Stimulated activated CD8-positive, alpha-beta memory T cell treated with anti-CD3 and anti-CD28 coated beads, Interleukin-4, amount 100 ng/mL, for 24 hours (primary cell): ENCODE data around the gene A4GNT.

Source experiments
- DNase-seq: peaks from one replicate; pipeline ENCODE4 v3.0.0-alpha.2; 2020; ENCODE audit warnings: low read depth

The A4GNT gene

GRCh38 chr3:138078901-138079344 is 53.3 kb downstream of the A4GNT start:
- no peak for DNase-seq

- DNase-seq = no peak
Measured at GRCh38 chr3:138078096-138078495, 54.1 kb downstream of the A4GNT start.
